ENCODE results near the gene COMMD8.

GRCh38 chr4:47468706-47469365 is 5.3 kb upstream of the COMMD8 start:
- TF ChIP-seq CTCF (optimal IDR thresholded peaks at IDR 0.05 in 1 of 3, IDR thresholded peaks at IDR 0.05 in 1 of 3, conservative IDR thresholded peaks at IDR 0.05 in 1 of 3; ENCODE audit: extremely low read depth in 1 of 3, insufficient read depth in 2 of 3, low read length in 3 of 3) (no peak), EZH2 (IDR thresholded peaks at IDR 0.05; ENCODE audit: low read length) (no peak)

All from keratinocyte (primary cell).